ENCODE measurements around the gene SH3PXD2A. TPM values are rescaled to one million over a fixed set of nuclear protein-coding genes. Genes with fewer than 3 reads are reported as not detected.

SH3PXD2A gene
- total RNA-seq, 1 experiment from 2014 or later = 6.3 TPM

DNA sequence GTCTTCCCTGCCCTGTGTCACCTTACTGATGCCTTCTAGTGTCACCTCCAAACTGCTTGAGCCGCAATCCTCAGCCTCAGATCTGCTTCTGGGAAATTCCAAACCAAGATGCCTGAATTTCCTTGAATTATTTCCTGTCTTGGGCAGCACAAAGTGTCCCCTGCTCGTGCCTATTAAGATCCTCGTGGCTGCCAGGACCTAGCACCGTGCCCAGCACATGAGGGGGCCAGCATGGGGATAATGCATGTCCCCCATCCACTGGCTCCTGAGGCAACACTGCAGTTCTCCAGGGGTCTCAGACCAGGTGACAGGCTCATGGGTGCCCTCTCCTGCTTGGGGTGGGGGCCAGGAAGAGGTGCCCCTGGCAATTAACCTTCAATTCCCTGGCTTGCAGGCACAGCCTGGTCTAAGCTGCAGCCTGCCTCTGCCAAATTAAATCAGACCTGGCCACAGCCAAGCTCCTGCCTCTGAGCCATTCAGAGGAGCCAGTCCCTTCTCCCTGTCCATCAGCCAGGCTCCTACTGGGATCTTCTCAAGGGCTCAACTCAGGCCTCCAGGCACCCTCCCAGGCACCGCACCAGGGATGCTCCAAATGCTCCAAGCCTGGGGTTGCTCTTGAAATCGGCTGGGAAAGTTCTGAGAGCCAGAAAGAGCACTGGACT lies 146.6 kb downstream of the SH3PXD2A start:
- no peaks in the 10 kb centered on the region for H3K36me3 Mint-ChIP-seq (ENCODE audit: insufficient read depth, unreplicated experiment)
- POLR2A ChIA-PET = no interaction called here

DNA sequence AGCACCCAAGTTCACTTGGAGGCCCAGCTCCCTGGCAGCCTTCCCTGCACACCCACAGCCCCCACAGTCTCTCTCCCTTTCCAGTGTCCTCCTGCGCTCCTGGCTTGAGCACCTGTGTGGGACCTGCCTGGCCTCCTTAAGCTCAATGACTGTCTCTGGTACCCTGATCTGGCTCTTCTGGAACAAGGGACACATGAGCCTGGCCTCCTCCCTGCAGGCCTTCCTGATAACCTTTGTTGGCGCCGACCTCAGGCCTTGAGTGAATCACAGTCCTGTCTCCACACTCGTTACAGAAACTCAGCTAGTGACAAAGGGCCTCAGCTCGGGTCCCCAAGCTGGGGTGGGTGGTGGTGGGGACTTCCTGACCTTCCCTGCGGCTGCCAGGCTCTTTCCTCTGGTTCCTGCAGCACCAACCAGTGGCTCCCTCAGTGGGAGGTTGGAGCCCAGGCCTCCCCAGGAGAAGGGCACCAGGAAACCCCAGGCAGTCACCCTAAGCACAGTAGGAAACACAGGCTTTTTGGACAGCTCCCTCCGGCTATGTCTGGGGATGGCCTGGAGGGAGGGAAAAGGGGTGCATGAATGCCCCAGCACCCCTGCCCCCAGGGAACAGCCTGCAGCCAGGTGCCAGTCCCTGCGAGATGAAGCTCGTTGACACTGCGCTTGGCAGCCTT lies 147.3 kb downstream of the SH3PXD2A start:
- Histone ChIP-seq H3K9me3 (no peaks in the 10 kb centered on the region), H3K36me3 (ENCODE audit: control insufficient read depth, insufficient read depth, low read length) (no peaks in the 10 kb centered on the region), H3K4me3 (ENCODE audit: low read depth, low read length) (no peak overlapping the region), H3K27me3 (replicated peaks; ENCODE audit: control insufficient read depth, insufficient read depth, low read length) (no peaks in the 10 kb centered on the region), H3K4me1 (no peaks in the 10 kb centered on the region)
- no peaks in the 10 kb centered on the region for H3K9me3 Mint-ChIP-seq (ENCODE audit: unreplicated experiment)
- no peak overlapping the region for H3K27ac Mint-ChIP-seq (ENCODE audit: unreplicated experiment)
- ChIA-PET CTCF (interaction anchor here (0.6 to 1.0 kb wide), 2 partner anchors 147 to 294 kb away, joined by 5 read pairs; no protein-coding TSS in a partner anchor), POLR2A (no interaction called here)
- no peaks in the 10 kb centered on the region for H3K4me1 Mint-ChIP-seq (ENCODE audit: low read depth, unreplicated experiment)
- TF ChIP-seq, protein P1, sequence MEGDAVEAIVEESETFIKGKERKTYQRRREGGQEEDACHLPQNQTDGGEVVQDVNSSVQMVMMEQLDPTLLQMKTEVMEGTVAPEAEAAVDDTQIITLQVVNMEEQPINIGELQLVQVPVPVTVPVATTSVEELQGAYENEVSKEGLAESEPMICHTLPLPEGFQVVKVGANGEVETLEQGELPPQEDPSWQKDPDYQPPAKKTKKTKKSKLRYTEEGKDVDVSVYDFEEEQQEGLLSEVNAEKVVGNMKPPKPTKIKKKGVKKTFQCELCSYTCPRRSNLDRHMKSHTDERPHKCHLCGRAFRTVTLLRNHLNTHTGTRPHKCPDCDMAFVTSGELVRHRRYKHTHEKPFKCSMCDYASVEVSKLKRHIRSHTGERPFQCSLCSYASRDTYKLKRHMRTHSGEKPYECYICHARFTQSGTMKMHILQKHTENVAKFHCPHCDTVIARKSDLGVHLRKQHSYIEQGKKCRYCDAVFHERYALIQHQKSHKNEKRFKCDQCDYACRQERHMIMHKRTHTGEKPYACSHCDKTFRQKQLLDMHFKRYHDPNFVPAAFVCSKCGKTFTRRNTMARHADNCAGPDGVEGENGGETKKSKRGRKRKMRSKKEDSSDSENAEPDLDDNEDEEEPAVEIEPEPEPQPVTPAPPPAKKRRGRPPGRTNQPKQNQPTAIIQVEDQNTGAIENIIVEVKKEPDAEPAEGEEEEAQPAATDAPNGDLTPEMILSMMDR (IDR thresholded peaks at IDR 0.05; ENCODE audit: insufficient read depth in 1 of 2, low read depth in 1 of 2, low read length in 1 of 2, severe bottlenecking in 1 of 2, unreplicated experiment in 1 of 2) = no peak
- no peaks in the 10 kb centered on the region for H3K36me3 Mint-ChIP-seq (ENCODE audit: insufficient read depth, unreplicated experiment)
- intact Hi-C loops (cut with micrococcal nuclease; ENCODE audit: unreplicated experiment) = loop anchor here (2.0 kb wide), 1 partner anchor 109 kb away; no protein-coding TSS in a partner anchor
- no peaks in the 10 kb centered on the region for H3K27me3 Mint-ChIP-seq (ENCODE audit: insufficient read depth, unreplicated experiment)
- no TSS peak for BruUV-seq (replicated peaks)
- no peak for DNase-seq
- H3K4me3 Mint-ChIP-seq (ENCODE audit: unreplicated experiment) = no peak overlapping the region

More for the DNA sequence above, 146.6 kb downstream of the SH3PXD2A start:
- no peaks in the 10 kb centered on the region for H3K4me1 Mint-ChIP-seq (ENCODE audit: low read depth, unreplicated experiment)
- BruUV-seq (replicated peaks) = no TSS peak
- Histone ChIP-seq H3K27me3 (replicated peaks; ENCODE audit: control insufficient read depth, insufficient read depth, low read length) (no peaks in the 10 kb centered on the region), H3K36me3 (ENCODE audit: control insufficient read depth, insufficient read depth, low read length) (no peaks in the 10 kb centered on the region), H3K9me3 (no peaks in the 10 kb centered on the region), H3K4me1 (no peaks in the 10 kb centered on the region), H3K4me3 (ENCODE audit: low read depth, low read length) (no peak overlapping the region)
- H3K9me3 Mint-ChIP-seq (ENCODE audit: unreplicated experiment) = no peaks in the 10 kb centered on the region
- no peak for DNase-seq
- CTCF ChIA-PET = interaction anchor here (1.0 kb wide), 1 partner anchor 146 kb away, joined by 5 read pairs; no protein-coding TSS in a partner anchor
- no peaks in the 10 kb centered on the region for H3K27me3 Mint-ChIP-seq (ENCODE audit: insufficient read depth, unreplicated experiment)
- TF ChIP-seq, protein P1 (IDR thresholded peaks at IDR 0.05; ENCODE audit: insufficient read depth in 1 of 2, low read depth in 1 of 2, low read length in 1 of 2, severe bottlenecking in 1 of 2, unreplicated experiment in 1 of 2) = no peak
- H3K27ac Mint-ChIP-seq (ENCODE audit: unreplicated experiment) = no peak overlapping the region
- H3K4me3 Mint-ChIP-seq (ENCODE audit: unreplicated experiment) = no peak overlapping the region
- intact Hi-C loops (cut with micrococcal nuclease; ENCODE audit: unreplicated experiment) = no loop called here

DNA sequence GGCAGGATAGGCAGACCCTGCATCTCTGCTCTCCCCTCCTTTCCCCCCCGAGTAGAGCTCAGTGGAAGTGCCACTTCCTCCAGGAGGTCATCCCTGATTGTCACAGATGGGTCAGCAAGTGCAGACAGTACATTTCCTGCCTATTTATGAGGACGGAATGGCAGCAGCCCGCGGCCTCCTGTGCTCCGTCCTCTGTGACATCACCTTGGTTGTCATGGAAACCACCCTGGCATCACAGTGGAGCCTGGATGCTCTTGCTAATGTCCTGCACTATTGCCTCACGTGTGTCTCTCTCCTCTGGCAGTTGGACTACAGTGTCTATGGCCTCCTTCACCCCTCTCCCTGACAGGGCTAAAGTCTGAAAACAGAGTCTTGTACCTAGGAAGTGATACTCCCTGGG lies 148.6 kb downstream of the SH3PXD2A start:
- ChIA-PET POLR2A (no interaction called here), CTCF (interaction anchor here (1.4 kb wide), 1 partner anchor 182 kb away, joined by 3 read pairs; no protein-coding TSS in a partner anchor)

More for the DNA sequence above, 148.6 kb downstream of the SH3PXD2A start:
- Histone ChIP-seq H3K9me3 (no peaks in the 10 kb centered on the region), H3K4me3 (ENCODE audit: low read depth, low read length) (no peak overlapping the region), H3K36me3 (ENCODE audit: control insufficient read depth, insufficient read depth, low read length) (no peaks in the 10 kb centered on the region), H3K27me3 (replicated peaks; ENCODE audit: control insufficient read depth, insufficient read depth, low read length) (no peaks in the 10 kb centered on the region), H3K4me1 (no peaks in the 10 kb centered on the region)
- no peaks in the 10 kb centered on the region for H3K9me3 Mint-ChIP-seq (ENCODE audit: unreplicated experiment)
- no peaks in the 10 kb centered on the region for H3K36me3 Mint-ChIP-seq (ENCODE audit: insufficient read depth, unreplicated experiment)
- H3K4me1 Mint-ChIP-seq (ENCODE audit: low read depth, unreplicated experiment) = no peaks in the 10 kb centered on the region
- no TSS peak for BruUV-seq (replicated peaks)
- intact Hi-C loops (cut with micrococcal nuclease; ENCODE audit: unreplicated experiment) = loop anchor here (2.0 kb wide), 1 partner anchor 108 kb away; no protein-coding TSS in a partner anchor
- DNase-seq = no peak
- TF ChIP-seq, protein P1 (IDR thresholded peaks at IDR 0.05; ENCODE audit: insufficient read depth in 1 of 2, low read depth in 1 of 2, low read length in 1 of 2, severe bottlenecking in 1 of 2, unreplicated experiment in 1 of 2) = no peak
- no peak overlapping the region for H3K4me3 Mint-ChIP-seq (ENCODE audit: unreplicated experiment)
- no peaks in the 10 kb centered on the region for H3K27me3 Mint-ChIP-seq (ENCODE audit: insufficient read depth, unreplicated experiment)
- H3K27ac Mint-ChIP-seq (ENCODE audit: unreplicated experiment) = no peak overlapping the region

Measured in Caco-2 (cell line).